Fibroblast of lung (primary cell): ENCODE measurements around the gene POLK. TPM values are rescaled to one million over a fixed set of nuclear protein-coding genes. Genes with fewer than 3 reads are reported as not detected.

Source experiments
- DNase-seq, 2 donors: peaks; one replicate each; pipeline versions ENCODE4 v3.0.0 to v3.0.0-alpha.2; 2010; ENCODE audit warnings: low read depth in 2 of 2
- H2AFZ ChIP-seq: 2 replicates; pipeline ENCODE4 v1.5.1; 2012; ENCODE audit warnings: low read length, control low read depth, inconsistent platforms
- H3K27ac ChIP-seq: 2 replicates; pipeline ENCODE4 v1.5.1; 2011; ENCODE audit warnings: low read length, control low read depth; ENCODE audit not compliant: insufficient read depth
- H3K27me3 ChIP-seq: 2 replicates; pipeline ENCODE4 v1.5.1; 2011; ENCODE audit warnings: mild to moderate bottlenecking, low read length; ENCODE audit not compliant: control insufficient read depth, insufficient read depth
- H3K36me3 ChIP-seq: 2 replicates; pipeline ENCODE4 v1.5.1; 2011; ENCODE audit warnings: low read length; ENCODE audit not compliant: control insufficient read depth, insufficient read depth
- H3K4me1 ChIP-seq: 2 replicates; pipeline ENCODE4 v1.5.1; 2011; ENCODE audit warnings: low read length; ENCODE audit not compliant: control insufficient read depth, insufficient read depth; ENCODE audit errors: extremely low read depth
- H3K4me2 ChIP-seq: 2 replicates; pipeline ENCODE4 v1.5.1; 2011; ENCODE audit warnings: low read length, control low read depth; ENCODE audit not compliant: insufficient read depth; ENCODE audit errors: extremely low read depth
- H3K4me3 ChIP-seq, 4 experiments: fragments of 200-600 bp in 1 of 4; sonication (generic) in 1 of 4; replicated peaks in 1 of 4; 2 replicates each; pipeline ENCODE4 v1.5.1; 2011 to 2016; ENCODE audit warnings: low read length in 4 of 4, low read depth in 3 of 4, mild to moderate bottlenecking in 3 of 4, control low read depth in 2 of 4, inconsistent platforms in 1 of 4, mixed read lengths in 1 of 4; ENCODE audit not compliant: insufficient read depth in 1 of 4; ENCODE audit errors: control extremely low read depth in 1 of 4
- H3K79me2 ChIP-seq: 2 replicates; pipeline ENCODE4 v1.5.1; 2012; ENCODE audit warnings: mild to moderate bottlenecking, low read length, inconsistent platforms; ENCODE audit not compliant: control insufficient read depth, insufficient read depth
- H3K9ac ChIP-seq: 2 replicates; pipeline ENCODE4 v1.5.1; 2011; ENCODE audit warnings: mild to moderate bottlenecking, low read length, control low read depth; ENCODE audit not compliant: insufficient read depth
- H3K9me3 ChIP-seq: 2 replicates; pipeline ENCODE4 v1.5.1; 2012; ENCODE audit warnings: low read depth, low read length; ENCODE audit not compliant: control insufficient read depth, insufficient read depth
- H4K20me1 ChIP-seq: 2 replicates; pipeline ENCODE4 v1.5.1; 2011; ENCODE audit warnings: low read length; ENCODE audit not compliant: control insufficient read depth, insufficient read depth; ENCODE audit errors: extremely low read depth
- EZH2 ChIP-seq: IDR thresholded peaks from 2 replicates; pipeline ENCODE4 v1.5.1; 2012; ENCODE audit warnings: low read length, control low read depth, mild to moderate bottlenecking; ENCODE audit errors: missing control alignments
- polyA plus RNA-seq, 2 donors: library from polyadenylated mRNA; depleted of rRNA in 1 of 2; stranded (reverse) in 1 of 2; unstranded in 1 of 2; fragments of >200 nt; gene quantifications; 2 replicates each; pipeline ENCODE4 v1.2.1, GENCODE V29; 2011 to 2012; ENCODE audit warnings: missing spikeins in 1 of 2
- total RNA-seq: library from RNA; depleted of rRNA; stranded (reverse); fragments of >200 nt; gene quantifications from 2 replicates; pipeline ENCODE4 v1.2.1, GENCODE V29; 2014
- TF ChIP-seq, protein P1 (sequence below), 2 donors: IDR thresholded peaks in 1 of 2; conservative IDR thresholded peaks in 1 of 2; 1 replicate in 1 of 2; 2 replicates in 1 of 2; pipeline ENCODE4 v1.5.1; 2011 to 2012; ENCODE audit warnings: low read length in 2 of 2, control low read depth in 1 of 2, inconsistent platforms in 1 of 2, low read depth in 1 of 2, mild to moderate bottlenecking in 1 of 2

Gene POLK
- total and polyA plus RNA-seq, 2 donors (not counting 1 experiment from before 2014, with no cell fraction given) = 32.0 to 44.9 TPM

DNA sequence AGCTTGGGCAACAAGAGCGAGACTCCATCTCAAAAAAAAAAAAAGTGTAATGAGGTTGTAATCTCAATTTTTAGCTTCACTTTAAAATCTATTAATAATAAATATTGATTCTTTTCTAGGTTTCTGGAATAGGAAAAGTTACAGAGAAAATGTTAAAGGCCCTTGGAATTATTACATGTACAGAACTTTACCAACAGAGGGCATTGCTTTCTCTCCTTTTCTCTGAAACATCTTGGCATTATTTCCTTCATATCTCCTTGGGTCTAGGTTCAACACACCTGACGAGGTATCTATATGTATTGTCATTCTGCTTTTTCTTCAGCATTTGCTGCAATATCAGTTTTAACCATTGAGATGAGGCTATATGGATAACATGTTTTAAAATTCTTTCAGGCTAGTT, 73.0 kb downstream of the POLK start:
- Histone ChIP-seq H3K36me3 (peaks cover 2% of the 10 kb centered on the region), H3K79me2 (no peaks in the 10 kb centered on the region), H2AFZ (no peak overlapping the region), H3K27ac (no peak overlapping the region), H3K4me2 (no peak overlapping the region), H3K4me1 (no peaks in the 10 kb centered on the region), H4K20me1 (no peaks in the 10 kb centered on the region), H3K9me3 (no peaks in the 10 kb centered on the region), H3K9ac (no peak overlapping the region), H3K27me3 (no peaks in the 10 kb centered on the region), H3K4me3 (no peak overlapping the region)
- DNase-seq = no peak
- TF ChIP-seq, protein P1, sequence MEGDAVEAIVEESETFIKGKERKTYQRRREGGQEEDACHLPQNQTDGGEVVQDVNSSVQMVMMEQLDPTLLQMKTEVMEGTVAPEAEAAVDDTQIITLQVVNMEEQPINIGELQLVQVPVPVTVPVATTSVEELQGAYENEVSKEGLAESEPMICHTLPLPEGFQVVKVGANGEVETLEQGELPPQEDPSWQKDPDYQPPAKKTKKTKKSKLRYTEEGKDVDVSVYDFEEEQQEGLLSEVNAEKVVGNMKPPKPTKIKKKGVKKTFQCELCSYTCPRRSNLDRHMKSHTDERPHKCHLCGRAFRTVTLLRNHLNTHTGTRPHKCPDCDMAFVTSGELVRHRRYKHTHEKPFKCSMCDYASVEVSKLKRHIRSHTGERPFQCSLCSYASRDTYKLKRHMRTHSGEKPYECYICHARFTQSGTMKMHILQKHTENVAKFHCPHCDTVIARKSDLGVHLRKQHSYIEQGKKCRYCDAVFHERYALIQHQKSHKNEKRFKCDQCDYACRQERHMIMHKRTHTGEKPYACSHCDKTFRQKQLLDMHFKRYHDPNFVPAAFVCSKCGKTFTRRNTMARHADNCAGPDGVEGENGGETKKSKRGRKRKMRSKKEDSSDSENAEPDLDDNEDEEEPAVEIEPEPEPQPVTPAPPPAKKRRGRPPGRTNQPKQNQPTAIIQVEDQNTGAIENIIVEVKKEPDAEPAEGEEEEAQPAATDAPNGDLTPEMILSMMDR (conservative IDR thresholded peaks at IDR 0.05 in 1 of 2, IDR thresholded peaks at IDR 0.05 in 1 of 2; ENCODE audit: low read depth in 1 of 2, low read length in 2 of 2) = no peak
- TF ChIP-seq EZH2 = no peak

- no peak overlapping the region for H3K9ac ChIP-seq
- H3K27ac ChIP-seq = no peak overlapping the region
- H3K9me3 ChIP-seq = no peaks in the 10 kb centered on the region
- no peaks in the 10 kb centered on the region for H3K27me3 ChIP-seq
- H3K4me3 ChIP-seq = no peak overlapping the region
- TF ChIP-seq, protein P1 (conservative IDR thresholded peaks at IDR 0.05 in 1 of 2, IDR thresholded peaks at IDR 0.05 in 1 of 2; ENCODE audit: low read depth in 1 of 2, low read length in 2 of 2) = no peak
- TF ChIP-seq EZH2 = no peak
- H3K79me2 ChIP-seq = no peaks in the 10 kb centered on the region
- no peak for DNase-seq
- no peak overlapping the region for H2AFZ ChIP-seq
- H3K36me3 ChIP-seq = no peaks in the 10 kb centered on the region
- no peaks in the 10 kb centered on the region for H3K4me1 ChIP-seq
- no peak overlapping the region for H3K4me2 ChIP-seq
- H4K20me1 ChIP-seq = no peaks in the 10 kb centered on the region
Observed at GRCh38 chr5:75588666-75589065, 77.0 kb downstream of the POLK start.

DNA sequence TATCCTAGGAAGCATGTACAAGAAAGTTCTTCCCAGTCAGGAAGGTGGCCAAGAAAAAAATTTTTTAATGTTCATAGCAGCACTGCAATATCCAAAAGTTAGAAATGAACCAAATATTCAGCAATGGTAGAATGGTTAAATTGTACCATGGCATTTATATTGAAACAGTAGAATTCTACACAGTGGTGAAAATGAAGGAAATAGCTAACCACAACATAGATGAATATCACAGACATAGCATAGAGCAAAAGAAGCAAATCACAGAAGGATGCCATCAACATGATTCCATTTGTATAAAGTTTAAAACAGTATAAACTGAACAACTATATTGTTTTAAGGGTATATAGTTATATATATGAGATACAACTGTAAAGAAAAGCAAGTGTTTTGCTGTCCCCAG, 88.8 kb downstream of the POLK start:
- no peaks in the 10 kb centered on the region for H3K79me2 ChIP-seq
- TF ChIP-seq EZH2 = no peak
- TF ChIP-seq, protein P1 (conservative IDR thresholded peaks at IDR 0.05 in 1 of 2, IDR thresholded peaks at IDR 0.05 in 1 of 2; ENCODE audit: low read depth in 1 of 2, low read length in 2 of 2) = no peak
- no peak for DNase-seq
- H3K4me2 ChIP-seq = no peak overlapping the region
- H4K20me1 ChIP-seq = no peaks in the 10 kb centered on the region
- H3K36me3 ChIP-seq = no peaks in the 10 kb centered on the region
- no peak overlapping the region for H3K27ac ChIP-seq
- no peaks in the 10 kb centered on the region for H3K27me3 ChIP-seq
- H2AFZ ChIP-seq = no peak overlapping the region
- H3K4me1 ChIP-seq = no peaks in the 10 kb centered on the region
- no peak overlapping the region for H3K4me3 ChIP-seq
- H3K9me3 ChIP-seq = no peaks in the 10 kb centered on the region
- no peak overlapping the region for H3K9ac ChIP-seq
